ENCODE measurements around the gene SSTR5.
"Not testable (repeated sequence)": the region's sequence is repeated elsewhere in the genome, so short reads cannot be mapped to it uniquely, and the experiment has no call there.

Gene SSTR5

GRCh38 chr16:1092685-1093283, 20.2 kb downstream of the SSTR5 start:
- not testable (repeated sequence) for DNase-seq (ENCODE audit: low spot score)

- no peak for DNase-seq (ENCODE audit: low spot score)
Observed at GRCh38 chr16:1093284-1094123, 21.0 kb downstream of the SSTR5 start.

- no peak for DNase-seq (ENCODE audit: low spot score)
Observed at GRCh38 chr16:1094124-1094479, 21.6 kb downstream of the SSTR5 start.

GRCh38 chr16:1094601-1095449, 22.3 kb downstream of the SSTR5 start:
- no peak for DNase-seq (ENCODE audit: low spot score)

- DNase-seq (ENCODE audit: low spot score) = no peak
Observed at GRCh38 chr16:1095450-1096168, 23.1 kb downstream of the SSTR5 start.

- DNase-seq (ENCODE audit: low spot score) = no peak
Observed at GRCh38 chr16:1096169-1097082, 23.9 kb downstream of the SSTR5 start, which contains the start of gene C1QTNF8. C1QTNF8 (minus strand) TSS chr16:1096244; CDS start chr16:1094922, 1,322 bp downstream.

GRCh38 chr16:1097156-1097555, 24.6 kb downstream of the SSTR5 start:
- no peak for DNase-seq (ENCODE audit: low spot score)

- no peak for DNase-seq (ENCODE audit: low spot score)
Observed at GRCh38 chr16:1097800-1098199, 25.3 kb downstream of the SSTR5 start.

GRCh38 chr16:1098266-1098991, 25.9 kb downstream of the SSTR5 start:
- no peak for DNase-seq (ENCODE audit: low spot score)

- no peak for DNase-seq (ENCODE audit: low spot score)
Observed at GRCh38 chr16:1099189-1100083, 26.9 kb downstream of the SSTR5 start.

- no peak for DNase-seq (ENCODE audit: low spot score)
Observed at GRCh38 chr16:1100084-1100800, 27.7 kb downstream of the SSTR5 start.

- no peak for DNase-seq (ENCODE audit: low spot score)
Observed at GRCh38 chr16:1101133-1101532, 28.6 kb downstream of the SSTR5 start.

- DNase-seq (ENCODE audit: low spot score) = no peak
Observed at GRCh38 chr16:1101573-1102332, 29.2 kb downstream of the SSTR5 start.

- DNase-seq (ENCODE audit: low spot score) = no peak
Observed at GRCh38 chr16:1102333-1102700, 29.8 kb downstream of the SSTR5 start.

GRCh38 chr16:1102921-1103635, 30.5 kb downstream of the SSTR5 start:
- no peak for DNase-seq (ENCODE audit: low spot score)

GRCh38 chr16:1103636-1103980, 31.1 kb downstream of the SSTR5 start:
- DNase-seq (ENCODE audit: low spot score) = no peak
